GM12891 (cell line): Measurements from ENCODE around the gene GATA5.

Experiments used
- POLR2A ChIP-seq: IDR thresholded peaks from 2 replicates; pipeline ENCODE4 v1.6.1; 2011; ENCODE audit warnings: low read depth, low read length, control low read depth
- POLR2AphosphoS5 ChIP-seq: IDR thresholded peaks from 2 replicates; pipeline ENCODE4 v1.6.1; 2011; ENCODE audit warnings: low read depth, low read length, control low read depth

DNA sequence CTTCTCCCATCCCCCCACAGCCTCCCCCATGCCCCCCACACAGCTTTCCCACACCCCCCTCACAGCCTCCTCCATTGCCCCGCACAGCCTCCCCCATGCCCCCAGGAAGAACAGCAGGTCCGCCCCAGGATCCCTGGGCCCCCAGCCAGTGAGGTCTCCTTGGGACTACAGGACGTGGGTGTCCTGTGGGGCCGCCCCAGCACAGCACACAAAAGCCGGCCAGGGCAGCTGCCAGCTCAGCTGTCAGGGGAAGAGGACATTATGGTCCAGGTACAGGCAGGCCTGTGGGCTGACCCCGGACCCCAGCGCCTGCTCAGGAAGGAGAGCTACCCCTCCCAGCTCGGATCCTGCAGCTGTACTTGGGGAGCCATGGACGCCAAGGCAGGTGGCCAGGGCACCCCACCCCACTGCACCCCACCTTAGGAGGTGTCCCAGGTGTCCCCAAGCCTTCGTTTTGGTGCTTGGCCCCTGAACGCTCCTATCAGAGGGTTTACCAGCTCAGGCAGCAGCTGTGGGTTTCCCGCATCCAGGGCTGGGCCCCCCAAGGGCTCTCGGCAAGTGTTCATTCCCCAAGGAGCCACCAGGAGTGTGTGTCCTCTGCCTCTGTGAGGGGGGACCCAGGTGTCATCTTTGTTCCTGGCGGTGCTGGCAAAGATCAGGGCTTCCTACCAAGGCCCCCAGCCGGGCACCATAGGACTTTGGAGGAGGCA is 42.3 kb upstream of the GATA5 start:
- TF ChIP-seq POLR2AphosphoS5 = no peak
- no peak for TF ChIP-seq POLR2A
